Measurements from ENCODE around the gene TERF2IP.

The TERF2IP gene

GRCh38 chr16:75647492-75648264 is at the start of gene TERF2IP, which contains the start of gene KARS1:
Gene TERF2IP (plus strand): TSS chr16:75647773. CDS start chr16:75647883, 110 bp downstream.
Gene KARS1 (minus strand): TSS chr16:75647665. CDS start chr16:75647639, 26 bp downstream.
- peak; percentile 91 to 96 for DNase-seq

GRCh38 chr16:75599452-75600277 is 47.9 kb upstream of the TERF2IP start:
- no peak for DNase-seq

- no peak for DNase-seq
Observed at GRCh38 chr16:75603241-75603640, 44.3 kb upstream of the TERF2IP start.

GRCh38 chr16:75606507-75606906 is 41.1 kb upstream of the TERF2IP start:
- no peak for DNase-seq

GRCh38 chr16:75614066-75614897 is 33.3 kb upstream of the TERF2IP start:
- no peak for DNase-seq

- DNase-seq = no peak
Observed at GRCh38 chr16:75615619-75616018, 32.0 kb upstream of the TERF2IP start.

- no peak for DNase-seq
Observed at GRCh38 chr16:75616521-75617010, 31.0 kb upstream of the TERF2IP start.

- no peak for DNase-seq
Observed at GRCh38 chr16:75617121-75617520, 30.5 kb upstream of the TERF2IP start.

- no peak for DNase-seq
Observed at GRCh38 chr16:75618780-75619179, 28.8 kb upstream of the TERF2IP start.

GRCh38 chr16:75620326-75621169 is 27.0 kb upstream of the TERF2IP start:
- peak in 1 of 2 experiments; percentile 9 for DNase-seq

GRCh38 chr16:75621170-75621477 is 26.4 kb upstream of the TERF2IP start:
- no peak for DNase-seq

GRCh38 chr16:75622761-75623605 is 24.6 kb upstream of the TERF2IP start, which contains the start of gene ADAT1:
Gene ADAT1 (minus strand): TSS chr16:75623281. CDS start chr16:75620799, 2,482 bp downstream.
- DNase-seq = peak; percentile 95 to 97

GRCh38 chr16:75624921-75625334 is 22.6 kb upstream of the TERF2IP start:
- no peak for DNase-seq

- DNase-seq = no peak
Observed at GRCh38 chr16:75626806-75627205, 20.8 kb upstream of the TERF2IP start.

GRCh38 chr16:75627851-75628250 is 19.7 kb upstream of the TERF2IP start:
- DNase-seq = no peak

- DNase-seq = no peak
Observed at GRCh38 chr16:75628351-75628750, 19.2 kb upstream of the TERF2IP start.

GRCh38 chr16:75629132-75629531 is 18.4 kb upstream of the TERF2IP start:
- DNase-seq = no peak

- no peak for DNase-seq
Observed at GRCh38 chr16:75630052-75630451, 17.5 kb upstream of the TERF2IP start.

- no peak for DNase-seq
Observed at GRCh38 chr16:75632857-75633256, 14.7 kb upstream of the TERF2IP start.

- no peak for DNase-seq
Observed at GRCh38 chr16:75635036-75635435, 12.5 kb upstream of the TERF2IP start.

GRCh38 chr16:75640598-75640997 is 7.0 kb upstream of the TERF2IP start:
- DNase-seq = no peak
